SK-N-SH (cell line): ENCODE measurements around the gene GPC2.

Experiments used
- EZH2phosphoT487 ChIP-seq: fragments of 200-600 bp; sonication (generic); IDR thresholded peaks from 2 replicates; pipeline ENCODE4 v1.6.1; 2017; ENCODE audit warnings: low read depth, mixed run types, mild to moderate bottlenecking, antibody characterized with exemption, moderate library complexity, borderline replicate concordance
- GABPA ChIP-seq: IDR thresholded peaks from 2 replicates; pipeline ENCODE4 v1.4.0; 2012; ENCODE audit warnings: low read depth, mild to moderate bottlenecking
- POLR2AphosphoS5 ChIP-seq: IDR thresholded peaks from 2 replicates; pipeline ENCODE4 v1.6.1; 2012; ENCODE audit warnings: low read depth, low read length
- REST ChIP-seq: IDR thresholded peaks from 2 replicates; pipeline ENCODE4 v1.6.1; 2012; ENCODE audit warnings: mild to moderate bottlenecking, low read depth, low read length, moderate library complexity
- TF ChIP-seq, protein P1 (sequence below): fragments of 200-600 bp; sonication (generic); IDR thresholded peaks from 2 replicates; pipeline ENCODE4 v1.6.1; 2017; ENCODE audit warnings: antibody characterized with exemption, mild to moderate bottlenecking, moderate library complexity

DNA sequence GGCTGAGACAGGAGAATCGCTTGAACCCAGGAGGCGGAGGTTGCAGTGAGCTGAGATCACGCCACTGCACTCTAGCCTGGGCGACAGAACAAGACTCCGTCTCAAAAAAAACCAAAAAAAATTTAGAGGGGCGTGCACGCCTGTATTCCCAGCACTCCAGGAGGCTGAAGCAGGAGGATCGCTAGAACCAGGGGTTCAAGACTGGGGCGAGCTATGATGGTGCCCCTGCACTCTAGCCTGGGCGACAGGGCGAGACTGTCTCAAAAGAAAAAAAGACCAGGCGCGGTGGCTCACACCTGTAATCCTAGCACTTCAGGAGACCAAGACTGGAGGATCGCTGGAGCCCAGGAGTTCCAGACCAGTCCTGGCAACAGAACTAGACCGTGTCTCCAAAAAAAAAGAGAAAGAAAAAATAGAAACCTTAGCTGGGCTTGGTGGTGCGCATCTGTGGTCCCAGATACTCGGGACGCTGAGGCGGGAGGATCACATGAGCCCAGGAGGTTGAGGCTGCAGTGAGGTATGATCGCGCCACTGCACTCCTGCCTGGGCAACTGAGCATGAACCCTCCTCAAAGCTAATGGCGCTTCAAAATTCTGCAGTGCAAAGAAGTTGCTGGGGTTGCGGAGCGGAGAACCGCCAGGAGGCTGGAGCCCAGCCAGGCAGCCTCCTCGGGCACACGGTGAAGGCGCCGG lies 50.8 kb downstream of the GPC2 start:
- TF ChIP-seq POLR2AphosphoS5 (no peak), EZH2phosphoT487 (no peak), GABPA (no peak; the same call in 1 of the 2 replicates), REST (no peak; the same call in 1 of the 2 replicates)
- TF ChIP-seq, protein P1, sequence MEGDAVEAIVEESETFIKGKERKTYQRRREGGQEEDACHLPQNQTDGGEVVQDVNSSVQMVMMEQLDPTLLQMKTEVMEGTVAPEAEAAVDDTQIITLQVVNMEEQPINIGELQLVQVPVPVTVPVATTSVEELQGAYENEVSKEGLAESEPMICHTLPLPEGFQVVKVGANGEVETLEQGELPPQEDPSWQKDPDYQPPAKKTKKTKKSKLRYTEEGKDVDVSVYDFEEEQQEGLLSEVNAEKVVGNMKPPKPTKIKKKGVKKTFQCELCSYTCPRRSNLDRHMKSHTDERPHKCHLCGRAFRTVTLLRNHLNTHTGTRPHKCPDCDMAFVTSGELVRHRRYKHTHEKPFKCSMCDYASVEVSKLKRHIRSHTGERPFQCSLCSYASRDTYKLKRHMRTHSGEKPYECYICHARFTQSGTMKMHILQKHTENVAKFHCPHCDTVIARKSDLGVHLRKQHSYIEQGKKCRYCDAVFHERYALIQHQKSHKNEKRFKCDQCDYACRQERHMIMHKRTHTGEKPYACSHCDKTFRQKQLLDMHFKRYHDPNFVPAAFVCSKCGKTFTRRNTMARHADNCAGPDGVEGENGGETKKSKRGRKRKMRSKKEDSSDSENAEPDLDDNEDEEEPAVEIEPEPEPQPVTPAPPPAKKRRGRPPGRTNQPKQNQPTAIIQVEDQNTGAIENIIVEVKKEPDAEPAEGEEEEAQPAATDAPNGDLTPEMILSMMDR = no peak; the same call in 1 of the 2 replicates
